Measurements from ENCODE around the gene RAB3A.

The RAB3A gene

DNA sequence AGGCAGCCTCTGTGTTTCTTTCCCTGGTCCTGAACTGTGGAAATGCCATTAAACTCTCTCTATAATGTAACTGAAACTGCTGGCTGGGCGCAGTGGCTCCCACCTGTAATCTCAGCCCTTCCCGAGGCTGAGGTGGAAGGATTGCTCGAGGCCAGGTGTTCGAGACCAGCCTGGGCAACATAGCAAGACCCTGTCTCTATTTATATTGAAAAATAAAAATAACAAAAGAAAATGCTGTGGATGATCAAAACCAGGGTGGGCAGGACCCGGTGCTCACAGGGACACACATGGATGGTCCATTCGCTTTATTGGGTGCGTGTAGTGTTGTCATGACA lies 7.4 kb downstream of the RAB3A start:
- DNase-seq = no peak

DNA sequence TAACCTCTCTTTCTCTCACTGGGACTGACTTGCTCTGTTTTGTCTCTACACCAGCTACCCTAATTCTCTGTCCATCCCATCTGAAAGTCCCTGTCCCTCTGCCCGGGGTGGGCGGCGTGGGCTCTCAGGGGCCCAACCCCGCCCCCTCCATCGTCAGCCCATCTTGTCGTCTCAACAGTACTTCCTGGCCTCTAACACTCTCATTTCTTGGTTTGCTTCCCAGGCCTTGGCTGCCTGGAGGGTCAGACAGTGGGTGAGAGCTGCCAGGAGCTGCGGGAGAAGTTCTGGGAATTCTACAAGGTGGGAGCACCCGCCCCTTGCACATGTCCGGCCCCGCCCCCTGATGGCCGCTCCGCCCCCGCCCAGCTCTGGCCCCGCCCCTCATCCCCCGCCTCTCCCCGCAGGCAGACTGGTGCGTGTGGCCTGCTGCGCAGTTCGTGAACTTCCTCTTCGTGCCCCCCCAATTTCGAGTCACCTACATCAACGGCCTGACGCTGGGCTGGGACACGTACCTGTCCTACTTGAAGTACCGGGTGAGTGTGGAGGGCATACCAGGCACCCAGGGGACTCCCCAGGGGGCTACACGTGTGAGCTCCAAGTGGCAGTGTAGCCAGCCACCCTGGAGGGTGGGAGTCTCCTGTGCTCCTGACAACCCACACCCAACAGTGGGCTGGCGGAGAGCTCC lies 9.1 kb downstream of the RAB3A start:
- no peak for DNase-seq

DNA sequence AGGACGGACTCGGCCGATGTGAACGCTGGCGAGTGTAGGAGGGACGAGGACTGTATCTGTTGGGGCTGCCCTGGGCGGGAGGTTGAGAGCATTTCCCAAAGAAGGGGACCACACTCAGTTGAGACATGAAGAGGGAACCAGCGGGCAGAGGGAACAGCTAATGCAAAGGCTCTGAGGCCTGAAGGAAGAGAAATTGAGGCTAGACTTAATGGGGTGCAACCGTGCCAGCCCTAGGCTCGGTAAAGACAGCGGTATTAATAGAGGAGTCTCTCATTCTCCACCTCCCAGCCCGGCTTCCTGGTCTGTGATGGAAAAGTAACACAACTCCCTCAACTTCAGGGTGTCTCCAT lies 9.7 kb downstream of the RAB3A start:
- no peak for DNase-seq

DNA sequence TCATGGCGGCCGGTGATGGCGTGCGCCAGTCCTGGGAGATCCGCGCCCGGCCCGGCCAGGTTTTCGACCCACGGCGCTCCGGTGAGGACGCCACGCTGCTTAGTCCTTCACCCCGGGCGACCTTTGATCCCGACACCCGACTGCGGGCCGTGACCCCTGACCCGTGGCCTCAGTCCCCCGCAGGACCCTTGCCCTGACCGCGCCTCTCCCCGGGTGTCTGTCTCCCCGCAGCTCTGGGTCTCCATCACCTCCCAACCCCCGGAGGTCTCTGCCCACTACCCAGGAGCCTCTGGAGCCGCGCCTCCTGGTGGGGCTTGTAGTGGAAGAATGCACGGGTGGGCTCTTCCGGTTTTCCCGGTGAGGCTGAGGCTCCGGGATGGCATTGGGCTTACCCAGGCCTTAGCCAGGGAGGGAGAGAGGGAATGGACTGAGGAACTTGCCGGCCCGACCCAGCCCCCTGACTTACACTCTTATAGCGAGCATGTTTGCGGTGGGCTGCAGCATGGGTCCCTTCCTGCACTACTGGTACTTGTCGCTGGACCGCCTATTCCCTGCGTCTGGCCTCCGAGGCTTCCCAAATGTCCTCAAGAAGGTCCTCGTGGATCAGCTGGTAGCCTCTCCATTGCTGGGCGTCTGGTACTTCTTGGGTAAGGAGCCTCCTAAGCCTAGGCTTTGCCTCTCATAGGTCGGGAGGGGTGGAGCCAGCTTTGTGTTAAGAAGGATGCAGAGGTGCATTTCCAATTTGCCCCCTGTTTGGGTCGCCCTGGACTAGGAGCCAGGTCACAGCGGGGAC lies 10.3 kb downstream of the RAB3A start:
- no peak for DNase-seq

DNA sequence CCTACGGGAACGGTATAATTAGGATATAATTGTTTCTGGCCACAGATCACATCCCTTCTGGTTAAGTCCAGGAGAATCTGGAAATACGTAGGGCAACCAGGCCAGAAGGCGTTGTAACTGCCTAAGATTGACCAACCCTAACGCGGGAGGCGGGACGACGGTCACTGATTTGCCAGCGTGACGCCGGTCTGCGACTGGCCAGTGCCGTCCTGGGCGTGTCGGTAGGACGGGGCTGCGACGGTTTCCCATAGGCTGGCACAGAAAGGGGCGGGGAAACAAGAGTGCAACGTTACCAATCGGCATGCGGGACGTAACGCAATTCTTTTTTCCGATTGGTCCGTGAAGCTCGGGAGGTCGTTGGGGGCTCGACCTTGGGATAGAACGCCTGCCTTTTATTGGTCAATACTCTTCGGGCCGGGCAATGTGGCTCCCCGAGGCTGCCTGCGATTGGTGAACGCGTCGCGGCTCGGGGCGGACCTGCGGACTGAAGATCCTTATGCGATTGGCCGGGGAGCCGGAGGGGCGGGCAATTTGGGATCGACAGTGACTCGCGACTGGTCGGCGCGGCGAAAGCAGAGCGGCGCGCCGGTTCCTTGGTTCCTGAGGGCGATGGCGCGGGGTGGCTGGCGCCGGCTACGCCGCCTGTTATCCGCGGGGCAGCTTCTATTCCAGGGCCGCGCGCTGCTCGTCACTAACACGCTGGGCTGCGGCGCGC lies 11.0 kb downstream of the RAB3A start, which contains the start of gene MPV17L2:
TSS of gene MPV17L2 (plus strand) at position 546 of the 715 bp plus-strand sequence. CDS start at position 610, 64 bp downstream.
- peak; percentile 100 for DNase-seq

DNA sequence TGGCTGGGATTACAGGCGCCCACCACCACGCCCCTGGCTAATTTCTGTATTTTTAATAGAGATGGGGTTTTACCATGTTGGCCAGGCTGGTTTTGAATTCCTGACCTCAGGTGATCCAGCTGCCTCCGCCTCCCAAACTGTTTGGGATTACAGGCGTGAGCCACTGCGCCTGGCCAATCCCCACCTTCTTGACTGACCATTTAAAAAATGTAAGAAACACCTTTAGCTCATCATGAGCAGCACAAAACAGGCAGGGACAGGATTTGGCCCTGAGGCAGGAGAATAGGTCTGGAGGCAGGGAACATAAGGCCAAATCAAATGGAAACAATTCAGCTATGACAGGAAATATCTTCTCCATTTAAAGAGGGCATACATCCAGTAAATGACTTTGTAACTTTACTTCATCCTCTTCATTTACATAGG lies 12.2 kb downstream of the RAB3A start:
- DNase-seq = no peak

DNA sequence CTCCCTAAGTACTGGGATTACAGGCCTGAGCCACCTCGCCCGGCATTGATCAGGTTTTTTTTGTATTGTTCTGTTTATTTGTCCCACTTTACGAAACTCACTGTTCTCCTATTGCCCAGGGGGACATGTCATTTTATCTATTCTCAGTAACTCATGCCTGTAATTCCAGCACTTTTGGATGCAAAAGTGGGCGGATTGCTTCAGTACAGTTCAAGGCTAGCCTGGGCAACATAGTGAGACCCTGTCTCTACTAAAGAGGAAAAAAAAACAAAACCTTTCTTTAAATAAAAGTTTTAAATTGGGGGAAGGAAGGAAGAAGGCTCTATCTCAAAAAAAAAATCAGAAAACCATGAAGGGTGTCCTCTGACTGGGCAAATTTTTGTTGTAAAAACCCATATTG lies 13.6 kb downstream of the RAB3A start:
- DNase-seq = no peak

DNA sequence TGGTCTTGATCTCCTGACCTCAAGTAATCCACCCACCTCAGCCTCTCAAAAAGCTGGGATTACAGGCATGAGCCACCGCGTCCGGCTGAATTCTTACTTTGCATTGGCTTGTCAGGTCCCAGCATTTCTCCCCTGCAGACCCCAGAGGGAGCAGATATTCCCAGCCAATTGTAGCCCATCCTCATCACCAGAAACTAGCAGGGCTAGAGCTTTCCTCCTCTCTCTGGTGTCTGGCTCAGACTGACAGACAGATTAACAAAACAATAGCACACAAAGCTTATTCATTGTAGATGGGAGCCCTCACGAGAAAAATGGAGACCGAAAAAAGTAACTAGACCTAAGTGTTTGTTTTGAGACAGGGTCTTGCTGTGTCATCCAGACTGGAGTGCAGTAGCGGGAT lies 18.3 kb downstream of the RAB3A start:
- no peak for DNase-seq

DNA sequence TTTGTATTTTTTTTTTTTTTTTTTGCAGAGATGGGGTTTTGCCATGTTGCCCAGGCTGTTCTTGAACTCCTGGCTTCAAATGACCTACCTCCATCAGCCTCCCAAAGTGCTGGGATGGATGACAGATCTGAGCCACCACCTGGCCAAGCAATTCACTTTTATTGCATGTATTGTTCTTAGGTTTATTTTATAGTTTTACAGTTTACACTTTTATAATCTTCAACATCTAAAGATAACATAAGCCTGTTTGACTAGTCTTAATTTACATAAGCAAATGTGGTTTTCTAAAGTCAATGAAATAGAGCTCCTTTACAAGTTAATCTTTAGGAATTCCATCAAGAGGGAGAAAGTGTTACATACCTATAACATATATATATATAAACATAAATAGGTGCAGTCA lies 20.3 kb downstream of the RAB3A start:
- DNase-seq = no peak

DNA sequence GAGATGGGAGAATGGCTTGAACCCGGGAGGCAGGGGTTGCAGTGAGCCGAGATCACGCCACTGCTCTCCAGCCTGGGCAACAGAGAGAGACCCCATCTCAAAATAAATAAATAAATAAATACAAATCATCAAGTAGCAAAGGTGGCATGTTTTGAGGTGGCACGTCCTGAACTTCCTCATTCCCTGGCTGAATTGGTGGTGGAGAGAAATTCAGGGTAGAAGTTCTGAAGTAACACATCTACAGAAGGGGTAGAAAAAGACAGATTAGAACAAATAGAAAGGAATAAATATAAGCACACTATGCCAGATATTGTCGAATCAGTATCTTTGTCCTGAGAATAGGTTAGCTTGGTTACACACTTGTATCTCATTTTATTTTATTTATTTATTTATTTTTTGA lies 23.9 kb downstream of the RAB3A start:
- no peak for DNase-seq

DNA sequence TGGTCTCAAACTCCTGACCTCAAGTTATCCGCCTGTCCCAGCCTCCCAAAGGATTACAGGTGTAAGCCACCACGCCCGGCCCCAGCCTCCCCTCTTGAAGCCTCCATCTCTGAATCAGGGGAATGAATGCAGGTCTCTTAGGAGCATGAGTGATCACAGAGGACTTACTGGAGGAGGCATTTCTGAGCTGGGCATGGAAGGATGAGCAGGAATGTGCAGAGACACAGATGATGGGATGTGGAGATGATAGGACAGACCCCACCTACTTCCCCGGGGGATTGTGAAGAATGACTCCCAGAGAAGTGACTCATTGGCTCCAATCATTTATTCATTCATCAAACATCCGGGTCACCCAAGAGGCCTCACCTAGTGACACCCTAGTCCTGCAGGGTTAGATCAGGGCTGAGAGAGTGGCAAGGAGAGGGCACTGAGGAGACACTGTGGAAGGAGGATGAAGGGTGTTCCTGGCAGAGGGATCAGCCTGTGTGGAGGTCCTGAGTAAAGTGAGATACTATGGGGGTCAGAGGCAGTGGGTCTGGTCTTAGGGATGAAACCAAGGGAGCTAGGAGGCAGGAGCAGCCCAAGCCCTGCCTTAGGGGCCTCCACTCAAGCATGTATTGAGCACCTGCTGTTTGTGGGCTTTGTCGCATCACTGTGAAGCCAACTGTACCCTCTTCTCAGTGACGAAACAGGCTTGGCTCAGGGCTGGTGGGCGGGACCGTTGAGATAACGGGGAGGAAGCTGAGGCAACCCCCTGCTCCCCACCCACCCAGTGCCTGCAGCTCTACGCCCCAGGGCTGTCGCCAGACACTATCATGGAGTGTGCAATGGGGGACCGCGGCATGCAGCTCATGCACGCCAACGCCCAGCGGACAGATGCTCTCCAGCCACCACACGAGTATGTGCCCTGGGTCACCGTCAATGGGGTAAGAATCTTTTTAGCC lies 27.2 kb downstream of the RAB3A start:
- DNase-seq = no peak

DNA sequence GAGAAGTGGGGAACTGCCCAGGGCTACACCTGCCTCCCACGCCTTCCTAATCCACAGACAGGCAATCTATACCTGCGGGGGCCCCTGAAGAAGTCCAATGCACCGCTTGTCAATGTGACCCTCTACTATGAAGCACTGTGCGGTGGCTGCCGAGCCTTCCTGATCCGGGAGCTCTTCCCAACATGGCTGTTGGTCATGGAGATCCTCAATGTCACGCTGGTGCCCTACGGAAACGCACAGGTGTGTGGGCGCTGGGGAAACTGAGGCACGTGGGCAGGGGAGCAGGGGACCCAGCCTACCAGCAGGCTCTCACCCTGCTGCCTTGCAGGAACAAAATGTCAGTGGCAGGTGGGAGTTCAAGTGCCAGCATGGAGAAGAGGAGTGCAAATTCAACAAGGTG lies 28.9 kb downstream of the RAB3A start:
- no peak for DNase-seq

DNA sequence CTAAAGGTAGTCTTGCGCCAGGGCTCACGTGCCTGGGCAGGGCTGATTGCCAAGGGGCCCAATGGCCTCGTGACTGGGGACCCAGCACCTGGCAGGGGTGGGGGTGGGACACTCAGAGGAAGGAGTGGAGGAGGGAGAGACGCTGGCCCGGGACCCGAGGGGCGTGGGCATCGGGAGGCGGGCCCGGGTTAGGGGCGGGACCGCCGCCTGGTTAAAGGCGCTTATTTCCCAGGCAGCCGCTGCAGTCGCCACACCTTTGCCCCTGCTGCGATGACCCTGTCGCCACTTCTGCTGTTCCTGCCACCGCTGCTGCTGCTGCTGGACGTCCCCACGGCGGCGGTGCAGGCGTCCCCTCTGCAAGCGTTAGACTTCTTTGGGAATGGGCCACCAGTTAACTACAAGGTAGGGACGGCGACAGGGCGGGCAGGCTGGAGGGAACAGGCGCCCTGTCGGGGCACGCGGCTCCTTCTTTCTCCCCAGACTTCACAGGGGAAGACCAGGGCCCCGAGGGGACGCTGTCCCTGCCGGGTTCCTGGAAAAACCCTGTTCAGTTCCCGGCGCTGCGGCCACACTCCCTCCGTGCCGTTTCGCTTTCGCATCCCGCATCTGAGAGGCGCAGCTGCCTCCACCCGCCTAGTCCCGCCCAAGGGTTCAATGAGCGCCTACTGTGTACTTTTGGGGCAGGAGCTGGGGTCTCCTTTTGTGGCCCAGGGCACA lies 30.1 kb downstream of the RAB3A start, which contains the start of gene IFI30:
TSS of gene IFI30 (plus strand) at position 242 of the 717 bp plus-strand sequence. CDS start at position 271, 29 bp downstream.
- DNase-seq = peak; percentile 19

DNA sequence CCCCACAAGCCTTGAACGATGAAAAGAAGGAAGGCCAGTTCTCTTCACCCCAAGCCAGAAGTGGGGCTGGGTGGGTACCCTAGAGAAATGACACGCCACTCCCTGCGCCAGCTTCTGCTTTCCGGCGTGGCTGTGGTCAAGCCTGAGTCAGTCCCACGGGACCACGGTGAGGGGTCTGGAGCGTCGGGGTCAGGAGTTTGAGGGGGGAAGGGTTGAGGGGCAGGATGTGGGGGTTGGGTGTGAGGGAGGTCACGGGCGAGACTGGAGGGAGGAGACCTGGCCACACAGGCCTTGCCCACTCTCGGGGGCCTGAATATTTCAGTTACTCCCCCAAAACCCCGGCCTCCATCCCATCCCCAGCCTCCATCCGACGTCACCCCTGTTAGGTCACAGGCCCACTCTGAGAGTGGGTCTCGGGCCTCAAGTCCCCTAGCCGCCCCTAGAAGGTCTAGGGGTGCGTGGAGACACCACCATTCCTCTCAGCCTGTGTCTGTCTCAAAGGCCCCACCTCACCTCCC lies 30.7 kb downstream of the RAB3A start:
- DNase-seq = no peak

DNA sequence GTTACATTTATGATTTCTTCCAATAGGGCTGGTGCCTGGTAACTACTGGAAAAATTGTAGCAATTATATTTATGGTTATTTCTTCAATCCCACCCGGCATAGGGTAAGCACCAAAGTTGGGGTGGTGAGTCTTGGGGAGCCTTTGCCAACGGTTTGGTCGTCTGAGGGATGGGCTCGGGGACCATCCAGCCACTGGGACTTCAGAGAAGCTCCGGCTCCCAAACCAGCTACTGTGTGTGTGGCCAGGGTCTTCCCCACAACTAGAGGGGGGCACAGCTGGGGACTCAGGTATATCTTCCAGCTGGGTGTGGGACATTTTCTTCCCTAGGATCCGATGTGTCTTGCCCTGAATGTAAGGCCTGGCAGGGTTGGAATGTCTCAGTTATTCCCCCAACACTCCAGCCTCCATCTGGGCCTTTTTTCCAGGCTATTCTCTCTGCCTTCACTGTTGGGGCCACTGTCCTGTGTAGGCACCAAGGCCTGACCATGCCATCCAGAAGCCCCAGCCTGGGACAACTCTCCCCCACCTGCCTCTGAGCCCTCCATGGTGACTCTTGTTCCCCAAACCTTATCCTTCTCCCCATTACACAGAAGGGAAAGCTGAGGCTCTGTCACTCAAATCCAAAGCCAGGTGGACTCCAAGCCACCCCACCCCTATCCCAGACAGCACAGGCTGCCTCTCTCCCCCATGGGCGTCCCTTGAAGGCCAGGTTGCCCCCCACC lies 31.4 kb downstream of the RAB3A start:
- DNase-seq = no peak

DNA sequence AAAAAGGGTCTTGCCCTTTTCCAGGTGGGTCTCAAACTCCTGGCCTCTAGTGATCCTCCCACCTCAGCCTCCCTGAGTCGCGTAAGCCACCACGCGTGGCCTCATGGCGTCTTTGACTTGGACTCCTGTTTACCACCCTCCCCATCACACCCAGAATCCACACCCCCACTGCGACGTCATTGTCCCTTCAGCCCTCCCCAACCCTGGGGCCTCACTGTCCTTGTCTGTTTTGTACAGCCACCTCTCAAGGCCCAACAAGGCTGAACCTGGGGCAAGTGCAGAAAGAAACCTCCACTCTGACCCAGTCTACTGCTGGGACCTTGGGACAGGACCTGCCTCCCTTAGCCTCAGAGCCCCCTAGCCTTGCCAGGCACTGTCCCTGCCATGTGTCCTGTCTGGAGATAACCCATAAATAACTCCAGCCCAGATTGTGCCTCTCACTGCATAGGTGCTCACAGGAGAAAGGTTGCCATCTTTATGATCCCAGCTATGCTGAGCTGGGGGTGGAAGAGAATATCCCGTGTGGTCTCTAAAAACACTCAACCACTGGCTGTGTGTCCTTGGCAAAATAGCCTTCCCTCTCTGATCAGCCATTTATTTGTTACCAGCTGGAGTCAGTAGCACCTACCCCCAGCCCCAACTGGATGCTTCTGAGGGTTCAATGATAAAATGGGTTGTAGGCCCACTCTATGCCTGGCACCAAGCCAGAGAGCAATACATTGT lies 32.1 kb downstream of the RAB3A start:
- no peak for DNase-seq

DNA sequence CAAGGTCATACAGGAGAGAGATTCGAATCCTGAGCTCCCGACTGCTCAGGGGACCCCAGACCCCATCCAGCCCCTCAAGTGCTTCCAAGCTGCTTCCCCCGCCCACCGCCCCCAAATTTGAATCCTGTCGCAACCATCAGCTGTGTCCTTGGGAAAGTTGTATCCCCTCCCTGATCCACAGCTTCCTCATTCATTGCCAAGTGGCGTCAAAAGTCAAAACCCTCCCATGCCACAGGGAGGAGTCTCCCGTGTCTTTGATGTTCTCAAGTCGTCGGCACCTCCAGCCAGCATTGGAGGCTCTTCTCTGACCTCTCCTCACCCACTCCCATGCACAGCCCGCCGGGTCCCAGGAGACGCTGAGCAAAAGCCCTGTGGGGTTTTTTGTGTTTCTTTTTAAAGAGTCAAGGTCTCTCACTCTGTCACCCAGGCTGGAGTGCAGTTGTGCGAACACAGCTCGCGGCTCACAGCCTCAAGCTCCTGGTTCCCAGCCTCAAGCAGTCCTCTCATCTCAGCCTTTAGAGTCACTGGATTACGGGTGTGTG lies 33.1 kb downstream of the RAB3A start:
- DNase-seq = no peak

DNA sequence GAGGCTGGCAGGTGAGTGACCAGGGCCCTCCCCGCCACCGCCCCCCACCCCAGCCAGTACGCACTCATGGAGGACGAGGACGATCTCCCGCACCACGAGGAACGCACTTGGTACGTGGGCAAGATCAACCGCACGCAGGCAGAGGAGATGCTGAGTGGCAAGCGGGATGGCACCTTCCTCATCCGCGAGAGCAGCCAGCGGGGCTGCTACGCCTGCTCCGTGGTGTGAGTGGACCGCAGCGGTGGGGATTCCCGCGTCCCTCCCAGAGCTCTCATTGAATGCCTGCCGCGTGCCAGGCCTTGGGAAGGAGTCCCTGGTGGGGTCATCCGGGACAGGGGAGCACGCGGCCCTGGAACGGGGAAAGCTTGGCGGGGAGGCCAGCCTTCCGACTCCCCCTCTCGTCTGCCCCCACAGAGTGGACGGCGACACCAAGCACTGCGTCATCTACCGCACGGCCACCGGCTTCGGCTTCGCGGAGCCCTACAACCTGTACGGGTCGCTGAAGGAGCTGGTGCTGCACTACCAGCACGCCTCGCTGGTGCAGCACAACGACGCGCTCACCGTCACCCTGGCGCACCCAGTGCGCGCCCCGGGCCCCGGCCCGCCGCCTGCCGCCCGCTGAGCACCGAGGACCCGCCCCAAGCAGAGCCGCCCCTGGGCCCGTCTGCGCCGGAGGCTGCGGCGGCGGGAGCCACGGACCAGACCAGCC lies 35.0 kb downstream of the RAB3A start:
- no peak for DNase-seq

DNA sequence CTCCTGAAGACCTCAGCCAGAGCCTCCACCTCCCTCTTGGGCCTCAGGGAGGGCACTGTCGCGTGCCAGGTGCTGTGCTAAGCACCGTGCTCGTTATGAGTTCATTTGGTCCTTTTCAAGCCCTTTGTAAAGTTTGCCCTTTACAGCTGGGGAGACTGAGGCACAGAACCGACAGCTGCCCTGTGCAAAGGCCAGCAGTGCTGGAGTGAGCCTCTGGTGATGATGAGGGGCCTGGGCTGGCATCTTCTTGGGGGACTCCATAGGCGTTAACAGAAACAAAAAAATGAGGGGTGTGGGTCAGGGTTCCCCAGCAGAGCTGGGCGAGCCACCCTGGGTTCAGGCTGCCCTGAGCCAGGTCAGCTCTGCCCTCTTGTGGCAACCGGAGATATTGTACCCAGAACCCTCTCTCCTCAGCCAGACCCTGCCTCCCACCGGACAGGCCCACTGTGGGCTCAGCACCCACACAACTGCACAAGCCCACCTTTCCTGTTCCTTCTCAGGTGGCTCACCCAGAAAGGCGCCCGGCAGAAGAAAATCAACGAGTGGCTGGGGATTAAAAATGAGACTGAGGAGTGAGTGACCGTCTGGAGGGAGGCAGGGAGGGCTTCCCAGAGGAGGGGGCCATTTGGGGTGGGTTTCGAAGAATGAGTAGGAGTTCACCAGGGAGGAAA lies 35.7 kb downstream of the RAB3A start:
- no peak for DNase-seq

Measured in NCI-H1092 treated with DMSO at 0.1 percent for 48 hours (cell line).